MM.1S (cell line): ENCODE measurements around the gene OSBPL10.
A peak's percentile ranks its signal among the peaks of the same experiment; 100 is the strongest.

Experiments
- DNase-seq: peaks from one replicate; pipeline ENCODE4 v3.0.0-alpha.2; 2015
- H2AFZ ChIP-seq: fragments of 300-600 bp; sonication (generic); 2 replicates; pipeline ENCODE4 v1.6.0; 2016; ENCODE audit warnings: antibody characterized with exemption, low read length
- H3F3A ChIP-seq: fragments of 300-600 bp; sonication (generic); 2 replicates; pipeline ENCODE4 v1.6.1; 2016; ENCODE audit warnings: mild to moderate bottlenecking, antibody characterized with exemption, low read length, moderate library complexity, mixed read lengths; ENCODE audit not compliant: insufficient read depth
- H3K27ac ChIP-seq: fragments of 300-600 bp; sonication (generic); 2 replicates; pipeline ENCODE4 v1.5.1; 2016; ENCODE audit warnings: mild to moderate bottlenecking, low read length
- H3K27me3 ChIP-seq: fragments of 300-600 bp; sonication (generic); replicated peaks from 2 replicates; pipeline ENCODE4 v1.6.0; 2016; ENCODE audit warnings: low read length; ENCODE audit not compliant: insufficient read depth
- H3K36me3 ChIP-seq: fragments of 300-600 bp; sonication (generic); replicated peaks from 2 replicates; pipeline ENCODE4 v1.6.1; 2016; ENCODE audit warnings: mild to moderate bottlenecking, low read length, mixed read lengths; ENCODE audit not compliant: insufficient read depth
- H3K4me1 ChIP-seq: fragments of 300-600 bp; sonication (generic); 2 replicates; pipeline ENCODE4 v1.6.1; 2016; ENCODE audit warnings: low read length, mixed read lengths
- H3K4me2 ChIP-seq: fragments of 300-600 bp; sonication (generic); 2 replicates; pipeline ENCODE4 v1.6.0; 2016; ENCODE audit warnings: low read depth, low read length
- H3K4me3 ChIP-seq: fragments of 300-600 bp; sonication (generic); 2 replicates; pipeline ENCODE4 v1.5.1; 2016; ENCODE audit warnings: low read length, mixed read lengths
- H3K79me2 ChIP-seq: fragments of 300-600 bp; sonication (generic); 2 replicates; pipeline ENCODE4 v1.6.1; 2016; ENCODE audit warnings: mixed run types, low read length, mixed read lengths
- H3K9ac ChIP-seq: fragments of 300-600 bp; sonication (generic); 2 replicates; pipeline ENCODE4 v1.6.1; 2016; ENCODE audit warnings: low read length, mixed read lengths
- H3K9me2 ChIP-seq: fragments of 300-600 bp; sonication (generic); replicated peaks from 2 replicates; pipeline ENCODE4 v1.6.1; 2016; ENCODE audit warnings: mild to moderate bottlenecking, low read length, mixed read lengths; ENCODE audit not compliant: insufficient read depth
- H3K9me3 ChIP-seq: fragments of 300-600 bp; sonication (generic); replicated peaks from 2 replicates; pipeline ENCODE4 v1.6.1; 2016; ENCODE audit warnings: mild to moderate bottlenecking, low read length, mixed read lengths; ENCODE audit not compliant: insufficient read depth
- H4K20me1 ChIP-seq: fragments of 300-600 bp; sonication (generic); 2 replicates; pipeline ENCODE4 v1.6.1; 2016; ENCODE audit warnings: mild to moderate bottlenecking, low read length, moderate library complexity, mixed read lengths; ENCODE audit not compliant: insufficient read depth
- CTCF ChIP-seq: fragments of 300-600 bp; sonication (generic); IDR thresholded peaks from 2 replicates; pipeline ENCODE4 v1.5.1; 2016; ENCODE audit warnings: antibody characterized with exemption, low read length, mixed read lengths
- EZH2 ChIP-seq: fragments of 300-600 bp; sonication (generic); optimal IDR thresholded peaks from 2 replicates; pipeline ENCODE3; 2017; ENCODE audit warnings: low read depth, mild to moderate bottlenecking, antibody characterized with exemption, low read length, mixed read lengths
- EZH2phosphoT487 ChIP-seq: fragments of 300-600 bp; sonication (generic); IDR thresholded peaks from 2 replicates; pipeline ENCODE4 v1.6.1; 2018; ENCODE audit warnings: antibody characterized with exemption, low read length

OSBPL10 gene

GRCh38 chr3:32021748-32022147 is 40.7 kb upstream of the OSBPL10 start:
- Histone ChIP-seq H3K9me3 (no peaks in the 10 kb centered on the region), H4K20me1 (no peaks in the 10 kb centered on the region), H3K27ac (no peak overlapping the region), H3K4me1 (no peaks in the 10 kb centered on the region), H3K9ac (no peak overlapping the region), H3K4me3 (no peak overlapping the region), H3K79me2 (no peaks in the 10 kb centered on the region), H3K36me3 (no peaks in the 10 kb centered on the region), H3F3A (no peaks in the 10 kb centered on the region), H3K4me2 (no peak overlapping the region), H2AFZ (no peak overlapping the region), H3K9me2 (no peaks in the 10 kb centered on the region), H3K27me3 (no peaks in the 10 kb centered on the region)
- TF ChIP-seq CTCF (no peak), EZH2phosphoT487 (no peak), EZH2 (no peak)
- DNase-seq, result no peak

GRCh38 chr3:32021155-32021554 is 40.1 kb upstream of the OSBPL10 start:
- no peaks in the 10 kb centered on the region for H3K27me3 ChIP-seq
- no peaks in the 10 kb centered on the region for H3K79me2 ChIP-seq
- no peaks in the 10 kb centered on the region for H3K9me3 ChIP-seq
- H3K27ac ChIP-seq, result no peak overlapping the region
- no peaks in the 10 kb centered on the region for H3K36me3 ChIP-seq
- no peaks in the 10 kb centered on the region for H4K20me1 ChIP-seq
- DNase-seq, result no peak
- no peak overlapping the region for H2AFZ ChIP-seq
- no peak overlapping the region for H3K4me3 ChIP-seq
- TF ChIP-seq EZH2, result no peak
- TF ChIP-seq CTCF, result no peak
- no peak for TF ChIP-seq EZH2phosphoT487
- no peaks in the 10 kb centered on the region for H3F3A ChIP-seq
- H3K9me2 ChIP-seq, result no peaks in the 10 kb centered on the region
- H3K9ac ChIP-seq, result no peak overlapping the region
- no peak overlapping the region for H3K4me2 ChIP-seq
- no peaks in the 10 kb centered on the region for H3K4me1 ChIP-seq

GRCh38 chr3:32018757-32019564 is 37.9 kb upstream of the OSBPL10 start:
- H3K9me2 ChIP-seq, result no peaks in the 10 kb centered on the region

More at GRCh38 chr3:32018757-32019564, 37.9 kb upstream of the OSBPL10 start:
- H3K4me1 ChIP-seq, result no peaks in the 10 kb centered on the region
- no peak overlapping the region for H3K4me3 ChIP-seq
- TF ChIP-seq CTCF (peak; percentile 73), EZH2phosphoT487 (no peak)
- no peak overlapping the region for H3K9ac ChIP-seq
- H3K36me3 ChIP-seq, result no peaks in the 10 kb centered on the region
- H3K79me2 ChIP-seq, result no peaks in the 10 kb centered on the region
- no peaks in the 10 kb centered on the region for H4K20me1 ChIP-seq
- DNase-seq, result peak; percentile 39
- H3F3A ChIP-seq, result no peaks in the 10 kb centered on the region
- no peak overlapping the region for H3K4me2 ChIP-seq
- H3K9me3 ChIP-seq, result no peaks in the 10 kb centered on the region
- H3K27ac ChIP-seq, result no peak overlapping the region
- no peaks in the 10 kb centered on the region for H3K27me3 ChIP-seq
- no peak overlapping the region for H2AFZ ChIP-seq
